A673 (cell line): Measurements from ENCODE around the gene TTI1. TPM values are rescaled to one million over a fixed set of nuclear protein-coding genes. Genes with fewer than 3 reads are reported as not detected.

Source experiments
- BruUV-seq: library from RNA; stranded (reverse); fragments of 400-500 nt; replicated peaks from 2 replicates; lab custom pipeline; 2021; lab: Mats Ljungman, UMichigan
- CTCF ChIA-PET: fragments of 300-600 bp; sonication (Branson Sonifier 250); formaldehyde crosslinking; loops from one replicate; lab custom pipeline; 2022; ENCODE audit warnings: antibody characterized with exemption; lab: Charles Lee
- POLR2A ChIA-PET: fragments of 300-600 bp; sonication (Branson Sonifier 250); formaldehyde crosslinking; loops from one replicate; lab custom pipeline; 2022; ENCODE audit warnings: antibody characterized with exemption; ENCODE audit not compliant: low non-redundant PET; lab: Charles Lee
- DNase-seq: peaks from one replicate; pipeline ENCODE4 v3.0.0-alpha.2; 2015; ENCODE audit warnings: low spot score
- H3K27ac ChIP-seq: fragments of 200-600 bp; sonication (generic); 2 replicates; pipeline ENCODE4 v1.5.1; 2016; ENCODE audit warnings: mixed run types, low read depth, mild to moderate bottlenecking, mixed read lengths, antibody characterized with exemption, low read length; ENCODE audit not compliant: poor library complexity, severe bottlenecking
- H3K27me3 ChIP-seq: fragments of 200-600 bp; sonication (generic); replicated peaks from 2 replicates; pipeline ENCODE4 v1.6.1; 2017; ENCODE audit warnings: mixed run types, low read depth, mild to moderate bottlenecking, mixed read lengths, antibody characterized with exemption, low read length; ENCODE audit not compliant: insufficient read depth, poor library complexity
- H3K36me3 ChIP-seq: fragments of 200-600 bp; sonication (generic); 2 replicates; pipeline ENCODE4 v1.6.1; 2016; ENCODE audit warnings: mixed run types, mild to moderate bottlenecking, mixed read lengths, antibody characterized with exemption, low read length; ENCODE audit not compliant: insufficient read depth, poor library complexity, severe bottlenecking
- H3K4me1 ChIP-seq: fragments of 200-600 bp; sonication (generic); 2 replicates; pipeline ENCODE4 v1.6.1; 2017; ENCODE audit warnings: mixed run types, mild to moderate bottlenecking, mixed read lengths, antibody characterized with exemption, low read length; ENCODE audit not compliant: insufficient read depth, poor library complexity, severe bottlenecking
- H3K4me3 ChIP-seq: fragments of 200-600 bp; sonication (generic); 2 replicates; pipeline ENCODE4 v1.5.1; 2016; ENCODE audit warnings: low read depth, mixed run types, mild to moderate bottlenecking, mixed read lengths, low read length; ENCODE audit not compliant: poor library complexity, severe bottlenecking
- H3K9me3 ChIP-seq: fragments of 200-600 bp; sonication (generic); 2 replicates; pipeline ENCODE4 v1.6.1; 2016; ENCODE audit warnings: mixed run types, low read depth, mild to moderate bottlenecking, mixed read lengths, antibody characterized with exemption, low read length; ENCODE audit not compliant: poor library complexity, severe bottlenecking
- CTCF ChIP-seq: fragments of 300-800, 200-600 bp; sonication (generic); conservative IDR thresholded peaks from 2 replicates; pipeline ENCODE4 v1.5.1; 2017; ENCODE audit warnings: low read depth, mild to moderate bottlenecking, antibody characterized with exemption, low read length, moderate library complexity, mixed read lengths
- EZH2 ChIP-seq: fragments of 200-600 bp; sonication (generic); IDR thresholded peaks from 2 replicates; pipeline ENCODE4 v1.6.1; 2017; ENCODE audit warnings: borderline replicate concordance, low read depth, mild to moderate bottlenecking, mixed read lengths, antibody characterized with exemption, low read length; ENCODE audit not compliant: poor library complexity, severe bottlenecking
- intact Hi-C: fragments of 100-400 bp; cut with micrococcal nuclease; formaldehyde crosslinking; loops from one replicate; pipeline ENCODE4 v1.10.0; 2022; ENCODE audit not compliant: unreplicated experiment
- total RNA-seq: library from RNA; stranded (reverse); gene quantifications from 2 replicates; pipeline ENCODE4 v1.2.3, GENCODE V29; 2021

The TTI1 gene
- total RNA-seq, 1 experiment from 2014 or later: 40.3 TPM

- ChIA-PET CTCF (no interaction called here), POLR2A (no interaction called here)
- Histone ChIP-seq H3K27me3 (no peaks in the 10 kb centered on the region), H3K4me1 (peaks cover 10% of the 10 kb centered on the region), H3K36me3 (no peaks in the 10 kb centered on the region), H3K4me3 (no peak overlapping the region), H3K27ac (no peak overlapping the region), H3K9me3 (no peaks in the 10 kb centered on the region)
- intact Hi-C loops: loop anchor here (5.0 kb wide), 1 partner anchor 329 kb away; no protein-coding TSS in a partner anchor
- TF ChIP-seq CTCF (0 out of 2 replicates have a peak, but pooled peaks have one; percentile 11), EZH2 (no peak)
- no TSS peak for BruUV-seq
- DNase-seq: no peak
Observed at GRCh38 chr20:37980876-37981275, 52.4 kb downstream of the TTI1 start.

- Histone ChIP-seq H3K9me3 (no peaks in the 10 kb centered on the region), H3K4me3 (no peak overlapping the region), H3K27me3 (no peaks in the 10 kb centered on the region), H3K36me3 (no peaks in the 10 kb centered on the region), H3K27ac (no peak overlapping the region), H3K4me1 (peaks cover 10% of the 10 kb centered on the region)
- ChIA-PET POLR2A (no interaction called here), CTCF (no interaction called here)
- BruUV-seq: no TSS peak
- DNase-seq: no peak
- TF ChIP-seq EZH2 (no peak), CTCF (no peak)
- intact Hi-C loops: loop anchor here (5.0 kb wide), 1 partner anchor 328 kb away; no protein-coding TSS in a partner anchor
Observed at GRCh38 chr20:37980383-37980782, 52.9 kb downstream of the TTI1 start.

GRCh38 chr20:37979021-37979985, 54.0 kb downstream of the TTI1 start:
- Histone ChIP-seq H3K9me3 (no peaks in the 10 kb centered on the region), H3K4me1 (peaks cover 10% of the 10 kb centered on the region), H3K27ac (no peak overlapping the region), H3K36me3 (no peaks in the 10 kb centered on the region), H3K4me3 (no peak overlapping the region), H3K27me3 (no peaks in the 10 kb centered on the region)
- TF ChIP-seq CTCF (no peak), EZH2 (no peak)
- POLR2A ChIA-PET: no interaction called here
- CTCF ChIA-PET: no interaction called here
- intact Hi-C loops: no loop called here
- DNase-seq: no peak
- BruUV-seq: no TSS peak
